Chondrocyte (in vitro differentiated cells): ENCODE measurements around the gene PPM1H. TPM values are rescaled to one million over a fixed set of nuclear protein-coding genes. Genes with fewer than 3 reads are reported as not detected.
A peak's percentile ranks its signal among the peaks of the same experiment; 100 is the strongest.

ENCODE experiments used
- DNase-seq: peaks from one replicate; pipeline ENCODE4 v3.0.0; 2021; ENCODE audit warnings: mixed read lengths, low spot score
- H3K27ac Mint-ChIP-seq: one replicate; pipeline ENCODE4 v1.8.0; 2021; ENCODE audit warnings: mild to moderate bottlenecking, moderate library complexity, mixed read lengths; ENCODE audit not compliant: unreplicated experiment
- H3K27me3 Mint-ChIP-seq: 2 replicates; pipeline ENCODE4 v1.8.0; 2021; ENCODE audit warnings: low read depth, mixed read lengths
- H3K36me3 Mint-ChIP-seq: 2 replicates; pipeline ENCODE4 v1.8.0; 2021; ENCODE audit warnings: low read depth, mixed read lengths
- H3K4me1 Mint-ChIP-seq: 2 replicates; pipeline ENCODE4 v1.8.0; 2021; ENCODE audit warnings: low read depth, mild to moderate bottlenecking, mixed read lengths
- H3K4me3 Mint-ChIP-seq: one replicate; pipeline ENCODE4 v1.8.0; 2021; ENCODE audit warnings: mild to moderate bottlenecking, moderate library complexity, mixed read lengths; ENCODE audit not compliant: unreplicated experiment
- H3K9me3 Mint-ChIP-seq: 2 replicates; pipeline ENCODE4 v1.8.0; 2021; ENCODE audit warnings: low read depth, mixed read lengths
- total RNA-seq: library from RNA; stranded (reverse); gene quantifications from 3 replicates; pipeline ENCODE4 v1.2.1, GENCODE V29; 2021
- TF ChIP-seq, protein P1 (sequence below): fragments of 200-600 bp; sonication (generic); IDR thresholded peaks from 2 replicates; pipeline ENCODE4 v1.5.0; 2021; ENCODE audit warnings: antibody characterized with exemption, mild to moderate bottlenecking, moderate library complexity

The PPM1H gene
- total RNA-seq, 1 donor from 2014 or later, result 34.3 TPM

GRCh38 chr12:62712681-62713573 lies 222.0 kb downstream of the PPM1H start:
- no peaks in the 10 kb centered on the region for H3K27me3 Mint-ChIP-seq
- peaks cover 44% of the 10 kb centered on the region for H3K4me1 Mint-ChIP-seq
- H3K4me3 Mint-ChIP-seq, result no peak overlapping the region
- peaks cover 7% of the 10 kb centered on the region for H3K36me3 Mint-ChIP-seq
- H3K9me3 Mint-ChIP-seq, result no peaks in the 10 kb centered on the region
- DNase-seq, result no peak
- H3K27ac Mint-ChIP-seq, result no peak overlapping the region
- TF ChIP-seq, protein P1, sequence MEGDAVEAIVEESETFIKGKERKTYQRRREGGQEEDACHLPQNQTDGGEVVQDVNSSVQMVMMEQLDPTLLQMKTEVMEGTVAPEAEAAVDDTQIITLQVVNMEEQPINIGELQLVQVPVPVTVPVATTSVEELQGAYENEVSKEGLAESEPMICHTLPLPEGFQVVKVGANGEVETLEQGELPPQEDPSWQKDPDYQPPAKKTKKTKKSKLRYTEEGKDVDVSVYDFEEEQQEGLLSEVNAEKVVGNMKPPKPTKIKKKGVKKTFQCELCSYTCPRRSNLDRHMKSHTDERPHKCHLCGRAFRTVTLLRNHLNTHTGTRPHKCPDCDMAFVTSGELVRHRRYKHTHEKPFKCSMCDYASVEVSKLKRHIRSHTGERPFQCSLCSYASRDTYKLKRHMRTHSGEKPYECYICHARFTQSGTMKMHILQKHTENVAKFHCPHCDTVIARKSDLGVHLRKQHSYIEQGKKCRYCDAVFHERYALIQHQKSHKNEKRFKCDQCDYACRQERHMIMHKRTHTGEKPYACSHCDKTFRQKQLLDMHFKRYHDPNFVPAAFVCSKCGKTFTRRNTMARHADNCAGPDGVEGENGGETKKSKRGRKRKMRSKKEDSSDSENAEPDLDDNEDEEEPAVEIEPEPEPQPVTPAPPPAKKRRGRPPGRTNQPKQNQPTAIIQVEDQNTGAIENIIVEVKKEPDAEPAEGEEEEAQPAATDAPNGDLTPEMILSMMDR, result no peak

- peaks cover 38% of the 10 kb centered on the region for H3K4me1 Mint-ChIP-seq
- H3K27me3 Mint-ChIP-seq, result no peaks in the 10 kb centered on the region
- peaks cover 8% of the 10 kb centered on the region for H3K36me3 Mint-ChIP-seq
- H3K9me3 Mint-ChIP-seq, result no peaks in the 10 kb centered on the region
- TF ChIP-seq, protein P1, result no peak
- peak overlapping the region; percentile 32 for H3K27ac Mint-ChIP-seq
- no peak overlapping the region for H3K4me3 Mint-ChIP-seq
- DNase-seq, result no peak
Measured at GRCh38 chr12:62711631-62712241, 223.2 kb downstream of the PPM1H start.

DNA sequence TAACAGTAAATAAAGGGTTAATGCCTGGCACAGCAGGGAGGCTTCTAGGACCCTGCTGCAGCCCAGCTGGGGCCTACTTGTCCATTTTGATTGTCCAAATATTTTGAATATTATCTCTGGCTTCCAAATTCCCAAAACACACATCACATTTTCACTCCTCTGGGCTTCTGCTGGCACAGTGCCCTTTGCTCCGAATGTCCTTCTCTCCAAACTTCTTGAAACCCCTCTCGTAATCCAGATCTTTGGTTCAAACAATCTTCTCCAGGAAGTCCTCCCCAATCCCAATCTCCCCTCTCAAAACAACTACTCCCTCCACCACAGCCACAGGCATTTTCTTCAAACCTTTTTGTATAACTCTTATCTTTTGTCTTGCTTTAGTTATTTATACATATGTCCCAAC lies 225.6 kb downstream of the PPM1H start:
- H3K9me3 Mint-ChIP-seq, result no peaks in the 10 kb centered on the region
- peak overlapping the region; percentile 76 for H3K27ac Mint-ChIP-seq
- peaks cover 39% of the 10 kb centered on the region for H3K4me1 Mint-ChIP-seq
- no peak for DNase-seq
- no peak overlapping the region for H3K4me3 Mint-ChIP-seq
- no peaks in the 10 kb centered on the region for H3K27me3 Mint-ChIP-seq
- TF ChIP-seq, protein P1, result no peak
- peaks cover 12% of the 10 kb centered on the region for H3K36me3 Mint-ChIP-seq

- Mint-ChIP-seq H3K4me3 (no peak overlapping the region), H3K9me3 (no peaks in the 10 kb centered on the region), H3K27me3 (no peaks in the 10 kb centered on the region), H3K36me3 (peaks cover 12% of the 10 kb centered on the region), H3K4me1 (peaks cover 50% of the 10 kb centered on the region), H3K27ac (no peak overlapping the region)
- no peak for DNase-seq
- TF ChIP-seq, protein P1, result no peak
Measured at GRCh38 chr12:62707939-62708338, 227.0 kb downstream of the PPM1H start.

DNA sequence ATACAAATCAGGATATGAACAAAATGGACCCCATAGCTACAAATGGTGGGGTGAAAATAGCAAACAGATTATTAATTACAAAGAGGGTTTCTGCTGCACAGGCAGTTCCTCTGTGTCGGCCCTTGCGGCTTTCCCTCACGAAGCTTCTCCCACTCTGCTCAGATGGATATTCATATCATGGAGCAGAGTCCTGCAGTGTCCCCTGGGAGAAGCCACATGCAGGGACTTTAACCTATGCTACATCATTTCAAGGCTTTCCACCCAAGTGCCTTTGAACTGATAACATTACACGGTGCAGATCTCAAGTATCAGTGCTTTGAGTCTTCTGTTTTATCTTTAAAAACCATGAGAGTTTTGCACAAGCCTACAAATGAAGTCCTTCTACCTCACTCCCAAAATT lies 229.1 kb downstream of the PPM1H start:
- Mint-ChIP-seq H3K9me3 (no peaks in the 10 kb centered on the region), H3K27ac (no peak overlapping the region), H3K27me3 (no peaks in the 10 kb centered on the region), H3K36me3 (peaks cover 9% of the 10 kb centered on the region), H3K4me3 (no peak overlapping the region), H3K4me1 (peaks cover 48% of the 10 kb centered on the region)
- no peak for DNase-seq
- TF ChIP-seq, protein P1, result no peak
